ENCODE results near the gene SP140L.
A peak's percentile ranks its signal among the peaks of the same experiment; 100 is the strongest.
"Not testable (repeated sequence)": the region's sequence is repeated elsewhere in the genome, so short reads cannot be mapped to it uniquely, and the experiment has no call there.

SP140L gene

GRCh38 chr2:230326453-230327417 lies at the start of gene SP140L:
TSS of gene SP140L (plus strand) at chr2:230327193. CDS start at chr2:230327270, 77 bp downstream.
- DNase-seq (ENCODE audit: low read depth) = peak; percentile 90

GRCh38 chr2:230282936-230283335 lies 44.1 kb upstream of the SP140L start:
- DNase-seq (ENCODE audit: low read depth) = no peak

DNA sequence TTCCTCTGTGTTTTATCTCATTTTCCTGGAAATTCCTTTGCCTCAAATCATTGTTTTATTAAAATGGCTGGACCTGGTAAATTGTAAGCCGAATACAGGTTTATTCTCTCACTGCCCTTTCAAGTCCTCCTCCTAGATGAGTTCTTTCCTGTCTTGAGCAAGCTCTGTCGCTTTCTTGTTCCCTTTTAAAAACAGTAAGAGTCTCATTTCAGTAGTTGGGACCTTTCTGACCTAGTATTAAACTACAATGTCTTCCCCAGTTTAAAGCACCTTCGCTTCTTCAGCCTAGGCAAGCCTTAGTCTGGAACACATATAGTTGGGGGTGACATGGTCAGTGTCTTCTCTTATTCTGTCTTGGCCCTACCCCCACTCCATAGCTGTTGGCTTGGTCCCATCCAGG lies 40.9 kb upstream of the SP140L start:
- no peak for DNase-seq (ENCODE audit: low read depth)

DNA sequence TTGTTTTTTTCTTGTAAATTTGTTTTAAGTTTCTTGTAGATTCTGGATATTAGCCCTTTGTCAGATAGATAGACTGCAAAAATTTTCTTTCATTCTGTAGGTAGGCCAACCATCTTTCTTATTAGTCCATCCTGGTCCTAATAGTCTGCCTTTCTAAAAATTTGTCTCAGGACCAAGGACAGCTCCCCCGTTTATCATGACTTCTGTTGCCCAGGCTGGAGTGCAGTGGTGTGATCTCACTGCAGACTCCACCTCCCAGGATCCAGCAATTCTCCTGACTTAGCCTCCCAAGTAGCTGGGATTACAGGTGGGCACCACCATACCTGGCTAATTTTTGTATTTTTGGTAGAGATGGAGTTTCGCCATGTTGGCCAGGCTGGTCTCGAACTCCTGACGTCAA lies 37.7 kb upstream of the SP140L start:
- DNase-seq (ENCODE audit: low read depth) = peak; percentile 49

- DNase-seq (ENCODE audit: low read depth) = no peak
Measured at GRCh38 chr2:230295192-230295591, 31.8 kb upstream of the SP140L start.

GRCh38 chr2:230296917-230297316 lies 30.1 kb upstream of the SP140L start:
- DNase-seq (ENCODE audit: low read depth) = no peak

- DNase-seq (ENCODE audit: low read depth) = no peak
Measured at GRCh38 chr2:230299618-230300017, 27.4 kb upstream of the SP140L start.

DNA sequence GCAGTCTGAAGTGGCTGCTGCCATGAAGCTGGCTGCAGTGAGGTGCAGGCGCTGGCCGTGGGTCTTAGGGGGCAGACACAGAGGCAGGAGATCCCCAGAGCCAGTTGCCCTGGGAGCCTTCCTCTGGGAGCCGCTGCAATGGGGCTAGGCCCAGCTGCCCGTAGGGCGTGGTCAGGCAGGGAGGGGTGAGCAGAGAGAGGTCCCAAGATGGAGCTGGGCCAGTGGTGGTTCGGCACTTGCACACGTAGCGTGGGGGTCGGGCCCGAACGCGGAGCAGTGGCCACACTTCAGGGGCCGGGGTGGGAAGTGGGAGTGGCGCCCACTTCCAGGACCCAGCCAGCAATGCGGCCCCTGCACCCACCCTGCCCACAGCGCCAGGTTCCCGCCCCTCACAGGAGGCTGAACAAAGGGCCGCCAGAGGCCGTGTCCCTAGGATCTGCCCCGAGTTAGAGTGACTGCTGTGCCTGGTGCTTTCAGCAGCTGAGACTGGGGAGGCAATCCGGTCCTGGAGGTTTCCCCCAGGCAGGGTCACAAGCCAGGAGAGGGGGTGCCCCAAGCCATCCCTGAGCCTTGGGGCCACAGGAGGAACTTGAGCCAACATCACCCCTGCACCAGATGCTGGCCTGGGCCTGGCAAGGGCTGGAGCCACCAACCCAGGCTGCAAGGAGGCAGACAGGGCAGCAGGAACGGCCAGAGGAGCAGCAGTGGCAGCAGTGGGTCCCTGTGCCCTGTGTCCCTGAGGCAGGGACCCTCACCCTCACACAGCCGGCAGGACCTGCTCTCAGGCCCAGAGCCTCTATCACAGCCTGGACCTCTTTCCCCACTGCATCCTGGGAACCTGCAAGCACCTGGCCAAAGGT lies 21.3 kb upstream of the SP140L start:
- no peak for DNase-seq (ENCODE audit: low read depth)

DNA sequence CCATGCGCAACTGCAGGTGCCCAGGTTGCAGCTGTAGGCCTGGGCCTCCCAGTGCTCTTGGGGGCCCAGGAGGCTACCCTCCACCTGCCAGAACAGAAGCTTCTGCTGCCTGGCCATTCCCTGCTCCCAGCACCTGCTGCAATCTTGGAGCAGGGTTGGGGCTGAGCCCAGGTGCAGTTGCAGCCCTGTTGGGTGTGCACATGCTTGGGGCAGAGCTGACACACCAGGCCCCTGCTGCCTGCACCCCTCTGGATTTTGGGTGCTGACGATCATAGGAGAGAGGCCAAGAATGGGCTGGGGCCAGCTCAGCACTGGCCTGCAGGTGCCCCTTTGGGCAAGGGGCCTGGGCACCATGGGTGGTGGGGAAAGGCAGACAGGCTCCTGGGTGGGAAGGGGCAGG lies 20.5 kb upstream of the SP140L start:
- no peak for DNase-seq (ENCODE audit: low read depth)

- DNase-seq (ENCODE audit: low read depth) = no peak
Measured at GRCh38 chr2:230307485-230307884, 19.5 kb upstream of the SP140L start.

DNA sequence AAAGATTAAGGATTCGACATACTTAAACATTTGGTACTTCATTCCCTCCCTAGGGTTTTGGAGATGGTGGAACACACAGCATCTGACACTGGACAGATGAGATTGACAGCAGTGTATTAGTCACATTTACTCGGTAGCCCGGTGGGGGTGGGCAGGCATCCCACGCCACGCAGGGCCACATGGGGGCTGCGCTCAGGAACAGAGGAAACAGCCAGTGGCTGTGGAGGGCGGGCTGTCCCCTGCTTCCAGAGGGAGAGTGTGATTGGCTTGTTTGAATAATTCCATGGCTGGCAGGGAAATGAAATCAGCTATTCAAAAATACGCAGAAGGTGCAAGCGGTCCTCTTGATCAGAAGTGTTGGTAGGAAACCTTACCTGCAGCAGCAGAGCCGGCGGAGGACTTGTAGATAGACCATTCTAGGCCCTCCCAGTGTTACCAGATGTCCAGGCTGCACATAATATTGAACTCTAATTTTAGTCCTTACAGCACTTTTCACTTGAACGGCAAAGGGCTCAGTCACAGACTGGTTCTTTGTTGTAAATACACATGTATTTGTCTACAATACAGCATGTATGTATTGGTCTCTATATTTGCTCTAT lies 18.5 kb upstream of the SP140L start:
- no peak for DNase-seq (ENCODE audit: low read depth)

DNA sequence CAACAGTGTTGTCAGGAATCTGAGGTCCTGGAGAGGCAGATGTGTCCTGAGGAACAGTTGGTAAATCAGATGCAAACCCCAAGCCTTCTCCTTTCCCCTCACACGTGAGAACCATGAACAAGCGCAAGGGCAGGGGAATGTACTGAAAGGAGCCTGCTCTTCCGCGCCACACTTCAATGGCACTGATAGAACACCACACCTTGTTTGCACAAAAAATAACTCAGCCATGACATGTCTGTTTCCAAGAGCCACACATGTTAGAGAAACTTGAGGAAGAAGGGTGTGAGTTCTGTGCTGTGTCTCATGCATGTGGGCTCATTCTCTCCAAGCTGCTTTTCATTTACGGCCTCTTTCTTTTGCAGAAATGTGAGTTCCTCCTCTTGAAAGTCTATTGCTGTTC lies 16.2 kb upstream of the SP140L start:
- not testable (repeated sequence) for DNase-seq (ENCODE audit: low read depth)

DNA sequence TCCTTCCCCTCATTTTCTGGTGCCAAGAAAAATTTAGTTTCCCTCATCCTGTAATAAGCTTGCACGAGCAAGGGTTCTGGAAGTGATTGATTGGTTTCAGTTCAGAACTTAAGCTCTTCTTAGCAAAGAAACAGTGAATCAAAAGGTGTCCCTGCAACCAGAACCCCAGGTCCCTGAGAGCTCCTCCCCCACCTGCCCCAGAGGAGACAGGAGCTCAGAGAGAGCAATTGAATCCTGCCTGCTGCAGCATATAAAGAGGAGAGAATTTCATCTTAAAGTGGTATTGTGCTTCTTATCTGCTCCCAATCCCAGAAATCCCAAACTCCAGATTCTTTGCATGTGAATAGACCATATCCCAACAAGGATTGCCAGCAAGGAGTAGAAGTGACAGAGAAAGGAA lies 15.4 kb upstream of the SP140L start:
- not testable (repeated sequence) for DNase-seq (ENCODE audit: low read depth)

- peak; percentile 68 for DNase-seq (ENCODE audit: low read depth)
Measured at GRCh38 chr2:230312638-230313037, 14.4 kb upstream of the SP140L start.

DNA sequence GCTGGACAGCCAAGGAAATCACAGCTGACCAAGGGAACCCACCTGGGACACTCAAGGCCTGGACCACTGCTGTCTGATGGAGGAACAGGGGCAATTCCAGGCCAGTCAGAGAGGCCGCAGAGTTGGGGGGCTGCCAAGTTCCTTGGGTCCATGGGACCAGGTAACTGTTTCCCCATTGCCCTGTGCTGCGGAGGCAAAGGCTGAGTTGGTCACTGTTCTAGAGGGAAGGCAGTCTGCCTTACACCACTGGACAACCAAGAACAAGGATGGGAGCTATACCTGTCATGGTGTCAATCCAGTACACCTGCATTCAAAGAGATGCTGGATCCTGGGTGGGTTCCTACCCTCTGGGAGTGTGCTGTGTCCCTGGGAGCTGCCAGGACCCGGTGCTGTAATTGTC lies 9.6 kb upstream of the SP140L start:
- no peak for DNase-seq (ENCODE audit: low read depth)

GRCh38 chr2:230318190-230319121 lies 8.5 kb upstream of the SP140L start:
- DNase-seq (ENCODE audit: low read depth) = no peak

DNA sequence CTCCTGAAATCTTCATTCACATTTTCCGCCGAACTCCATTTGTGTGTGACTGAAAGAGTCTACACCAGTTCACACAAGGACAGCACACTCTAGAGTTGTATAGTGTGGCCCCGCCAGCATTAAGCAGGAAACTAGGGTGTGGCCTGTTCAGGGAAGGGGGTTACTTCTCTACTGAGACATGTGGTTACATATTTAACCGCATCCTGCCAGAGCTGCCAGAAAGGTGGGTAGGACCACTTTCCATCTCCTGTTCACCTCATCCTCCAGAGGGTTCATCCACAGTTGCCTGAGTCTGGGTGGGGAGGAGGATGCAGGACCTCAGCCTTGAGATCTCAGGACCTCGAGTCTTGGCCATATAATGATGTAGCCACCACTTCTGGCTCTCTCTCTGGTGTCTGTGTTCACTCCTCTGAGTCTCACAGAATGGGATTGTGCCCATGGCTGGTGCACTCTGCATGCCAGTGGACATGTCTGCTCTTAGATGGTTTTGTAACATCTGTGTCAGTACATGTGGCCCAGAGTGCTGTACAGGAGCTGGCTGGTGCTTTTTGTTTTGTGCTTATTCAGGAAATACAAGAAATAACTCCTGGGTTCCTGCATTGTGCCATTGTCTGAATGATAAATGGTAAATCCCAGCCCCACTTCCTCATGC lies 7.7 kb upstream of the SP140L start:
- no peak for DNase-seq (ENCODE audit: low read depth)

DNA sequence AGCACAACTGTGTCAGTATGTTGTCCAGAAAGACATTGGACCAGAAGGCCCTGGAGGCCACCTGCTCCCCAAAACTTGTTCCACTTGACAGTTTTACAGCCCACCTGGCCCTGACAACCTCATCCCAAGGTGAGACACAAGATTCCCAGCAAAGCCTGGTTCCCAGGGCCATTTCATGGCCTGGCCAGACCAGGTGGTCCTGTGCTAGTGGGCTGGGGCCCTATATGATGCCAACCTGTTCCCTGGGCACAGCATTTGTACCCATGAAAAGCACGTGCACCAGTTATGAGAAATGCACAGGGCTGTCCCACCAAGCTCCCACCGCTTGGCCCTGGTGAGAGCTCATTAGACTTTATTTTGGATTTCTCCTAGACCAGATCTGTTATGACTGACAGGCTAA lies 6.0 kb upstream of the SP140L start:
- no peak for DNase-seq (ENCODE audit: low read depth)

DNA sequence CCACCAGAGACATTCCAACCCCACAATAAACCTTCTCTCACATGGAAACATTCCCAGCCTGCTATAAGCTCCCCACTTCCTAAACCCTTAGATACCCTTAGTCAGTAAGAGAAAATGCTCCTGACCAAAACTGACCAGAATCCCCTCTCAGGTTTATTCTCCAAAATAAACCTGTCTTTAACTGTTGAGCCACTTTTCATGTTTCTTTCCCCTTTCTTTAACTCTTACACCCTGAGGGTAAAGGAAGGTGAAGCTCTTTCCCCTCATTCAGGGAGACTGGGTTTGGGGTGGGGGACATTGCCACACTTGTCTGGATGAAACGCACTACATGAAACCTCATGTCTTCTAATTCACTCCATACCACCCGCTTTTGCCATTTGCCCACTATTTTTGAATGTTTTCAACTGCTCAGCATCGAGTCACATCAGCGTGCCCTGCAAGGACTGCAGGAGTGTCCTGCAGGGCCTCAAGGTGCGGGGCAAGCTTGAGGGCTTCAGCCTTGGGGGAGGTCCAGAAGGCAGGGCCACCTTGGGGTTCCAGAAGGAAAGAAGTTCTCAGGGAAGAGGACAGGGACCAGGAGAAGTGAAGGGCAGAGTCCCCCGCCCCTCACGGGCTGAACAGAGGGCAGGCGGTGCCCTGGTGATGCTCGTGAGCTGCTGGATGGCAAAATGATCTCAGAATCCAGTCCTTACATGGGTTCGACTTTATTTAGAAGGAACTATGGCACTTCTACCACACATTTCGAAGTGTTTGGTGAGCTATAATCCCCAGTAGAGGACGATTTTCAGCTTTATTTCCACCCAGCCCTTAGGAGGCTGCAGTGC lies 4.2 kb upstream of the SP140L start:
- peak; percentile 26 for DNase-seq (ENCODE audit: low read depth)

All from EH (cell line).